HEK293 (cell line): ENCODE data around the gene PAX2.

Experiments
- CTCF ChIA-PET: fragments of 350-600 bp; formaldehyde crosslinking; extraction: SDS; loops from one replicate; lab custom pipeline; 2021; ENCODE audit warnings: antibody characterized with exemption; lab: Yijun Ruan, JAX
- POLR2A ChIA-PET: fragments of 300-600 bp; formaldehyde crosslinking; extraction: SDS; loops from one replicate; lab custom pipeline; 2020; ENCODE audit warnings: antibody characterized with exemption, inconsistent platforms; lab: Yijun Ruan, JAX
- H3K27ac ChIP-seq: fragments of 200-500 bp; sonication (Bioruptor generic); 2 replicates; pipeline ENCODE4 v1.5.1; 2014; ENCODE audit warnings: low read depth, low read length, control low read depth, inconsistent platforms; ENCODE audit errors: extremely low read depth
- H3K36me3 ChIP-seq, 2 experiments: fragments of 200-500 bp in 1 of 2; sonication (Bioruptor generic) in 1 of 2; 1 replicate in 1 of 2; 2 replicates in 1 of 2; pipeline ENCODE4 v1.5.1; 2014 to 2017; ENCODE audit warnings: inconsistent platforms in 2 of 2, low read length in 2 of 2; ENCODE audit not compliant: control insufficient read depth in 2 of 2, insufficient read depth in 1 of 2
- H3K4me1 ChIP-seq: fragments of 200-500 bp; sonication (Bioruptor generic); 2 replicates; pipeline ENCODE4 v1.5.1; 2014; ENCODE audit warnings: mild to moderate bottlenecking, low read length, inconsistent platforms; ENCODE audit not compliant: control insufficient read depth, insufficient read depth
- H3K4me3 ChIP-seq: 2 replicates; pipeline ENCODE4 v1.5.1; 2011; ENCODE audit warnings: low read depth, mild to moderate bottlenecking, control low read depth, low read length, moderate library complexity
- H3K9me3 ChIP-seq: fragments of 200-500 bp; sonication (Bioruptor generic); 2 replicates; pipeline ENCODE4 v1.5.1; 2014; ENCODE audit warnings: low read depth, low read length, inconsistent platforms; ENCODE audit not compliant: control insufficient read depth, insufficient read depth
- AEBP2 ChIP-seq: fragments of 450-650 bp; formaldehyde crosslinking; IDR thresholded peaks from 2 replicates; pipeline ENCODE4 v1.5.1; 2016; ENCODE audit warnings: missing biosample characterization, missing genetic modification characterization, borderline replicate concordance
- GLI2 ChIP-seq: fragments of 450-650 bp; formaldehyde crosslinking; IDR thresholded peaks from 2 replicates; pipeline ENCODE4; 2017; ENCODE audit warnings: missing biosample characterization, missing genetic modification characterization, low read depth, borderline replicate concordance
- KLF16 ChIP-seq: fragments of 450-650 bp; formaldehyde crosslinking; IDR thresholded peaks from 2 replicates; pipeline ENCODE4 v1.5.1; 2017; ENCODE audit warnings: missing biosample characterization, missing genetic modification characterization
- PRDM4 ChIP-seq: fragments of 450-650 bp; formaldehyde crosslinking; IDR thresholded peaks from 2 replicates; pipeline ENCODE4 v1.5.1; 2017; ENCODE audit warnings: missing biosample characterization, missing genetic modification characterization
- REST ChIP-seq: fragments of 450-650 bp; formaldehyde crosslinking; IDR thresholded peaks from 2 replicates; pipeline ENCODE4 v1.5.1; 2016; ENCODE audit warnings: missing biosample characterization, missing genetic modification characterization
- YY1 ChIP-seq: fragments of 450-650 bp; formaldehyde crosslinking; IDR thresholded peaks from 2 replicates; pipeline ENCODE4 v1.5.1; 2018; ENCODE audit warnings: missing biosample characterization, missing genetic modification characterization
- ZBTB10 ChIP-seq: fragments of 450-650 bp; formaldehyde crosslinking; IDR thresholded peaks from 2 replicates; pipeline ENCODE4 v1.5.1; 2016; ENCODE audit warnings: missing biosample characterization, missing genetic modification characterization
- ZBTB20 ChIP-seq: fragments of 450-650 bp; formaldehyde crosslinking; IDR thresholded peaks from 2 replicates; pipeline ENCODE4 v1.5.1; 2016; ENCODE audit warnings: missing biosample characterization, missing genetic modification characterization
- ZBTB44 ChIP-seq: fragments of 450-650 bp; IDR thresholded peaks from 2 replicates; pipeline ENCODE4 v1.5.1; 2018; ENCODE audit warnings: missing biosample characterization, mild to moderate bottlenecking, missing genetic modification characterization
- ZBTB6 ChIP-seq: fragments of 450-650 bp; formaldehyde crosslinking; IDR thresholded peaks from 2 replicates; pipeline ENCODE4 v1.5.1; 2017; ENCODE audit warnings: missing biosample characterization, missing genetic modification characterization
- ZNF175 ChIP-seq: fragments of 450-650 bp; formaldehyde crosslinking; IDR thresholded peaks from 2 replicates; pipeline ENCODE4 v1.5.1; 2016; ENCODE audit warnings: missing biosample characterization, missing genetic modification characterization
- ZNF266 ChIP-seq: fragments of 450-650 bp; formaldehyde crosslinking; IDR thresholded peaks from 2 replicates; pipeline ENCODE4 v1.5.1; 2016; ENCODE audit warnings: missing biosample characterization, missing genetic modification characterization, low read depth
- ZNF280D ChIP-seq: fragments of 450-650 bp; formaldehyde crosslinking; IDR thresholded peaks from 2 replicates; pipeline ENCODE4 v1.5.1; 2016; ENCODE audit warnings: missing biosample characterization, missing genetic modification characterization
- ZNF324 ChIP-seq: fragments of 450-650 bp; formaldehyde crosslinking; IDR thresholded peaks from 2 replicates; pipeline ENCODE4 v1.5.1; 2016; ENCODE audit warnings: missing biosample characterization, missing genetic modification characterization
- ZNF623 ChIP-seq: fragments of 450-650 bp; formaldehyde crosslinking; IDR thresholded peaks from 2 replicates; pipeline ENCODE4 v1.5.1; 2016; ENCODE audit warnings: missing biosample characterization, missing genetic modification characterization
- ZNF704 ChIP-seq: fragments of 450-650 bp; formaldehyde crosslinking; IDR thresholded peaks from 2 replicates; pipeline ENCODE4 v1.5.1; 2016; ENCODE audit warnings: missing biosample characterization, missing genetic modification characterization
- ZNF776 ChIP-seq: fragments of 450-650 bp; formaldehyde crosslinking; IDR thresholded peaks from 2 replicates; pipeline ENCODE4 v1.5.0; 2017; ENCODE audit warnings: missing biosample characterization, missing genetic modification characterization, borderline replicate concordance
- ZNF791 ChIP-seq: fragments of 450-650 bp; formaldehyde crosslinking; IDR thresholded peaks from 2 replicates; pipeline ENCODE4 v1.5.1; 2016; ENCODE audit warnings: missing biosample characterization, missing genetic modification characterization
- ZSCAN23 ChIP-seq: fragments of 450-650 bp; formaldehyde crosslinking; IDR thresholded peaks from 2 replicates; pipeline ENCODE4 v1.5.1; 2016; ENCODE audit warnings: missing biosample characterization, missing genetic modification characterization

Gene PAX2

GRCh38 chr10:100838986-100839385, 93.6 kb downstream of the PAX2 start (continued):
- TF ChIP-seq ZBTB20 (tag by site-specific recombination) (no peak), ZNF175 (no peak), YY1 (tag by site-specific recombination) (no peak), ZNF704 (tag by site-specific recombination) (no peak), KLF16 (tag by site-specific recombination) (peak; percentile 56; the same call in 1 of the 2 replicates), AEBP2 (tag by site-specific recombination) (no peak), ZNF791 (no peak), ZBTB6 (tag by site-specific recombination) (no peak), GLI2 (tag by site-specific recombination) (no peak), ZNF324 (tag by site-specific recombination) (0 out of 2 replicates have a peak, but pooled peaks have one; percentile 52)

GRCh38 chr10:100841528-100841927, 96.1 kb downstream of the PAX2 start:
- Histone ChIP-seq H3K4me1 (no peaks in the 10 kb centered on the region), H3K36me3 (no peaks in the 10 kb centered on the region), H3K9me3 (no peaks in the 10 kb centered on the region), H3K27ac (no peak overlapping the region), H3K4me3 (no peak overlapping the region)
- POLR2A ChIA-PET = no interaction called here
- CTCF ChIA-PET = interaction anchor here (0.5 kb wide), 1 partner anchor 42 kb away, joined by 3 read pairs; no protein-coding TSS in a partner anchor
- TF ChIP-seq ZNF280D = no peak
- no peak for TF ChIP-seq ZNF776 (tag by site-specific recombination)
- TF ChIP-seq ZNF623 (tag by site-specific recombination) = peak; percentile 70
- 0 out of 2 replicates have a peak, but pooled peaks have one; percentile 34 for TF ChIP-seq ZNF266 (tag by site-specific recombination)
- no peak for TF ChIP-seq PRDM4
- TF ChIP-seq ZBTB10 (tag by site-specific recombination) = no peak
- TF ChIP-seq ZBTB44 = no peak
- no peak for TF ChIP-seq ZSCAN23 (tag by site-specific recombination)
- TF ChIP-seq REST (tag by site-specific recombination) = peak; percentile 59
